GM20000 (cell line): ENCODE results near the gene MYF6.
"Not testable (repeated sequence)": the region's sequence is repeated elsewhere in the genome, so short reads cannot be mapped to it uniquely, and the experiment has no call there.

ENCODE experiments used
- DNase-seq: peaks from one replicate; pipeline ENCODE4 v3.0.0; 2012; ENCODE audit warnings: low spot score
- TF ChIP-seq, protein P1 (sequence below): IDR thresholded peaks from 2 replicates; pipeline ENCODE4 v1.5.1; 2012; ENCODE audit warnings: mild to moderate bottlenecking, control low read depth; ENCODE audit errors: extremely low read depth, missing control alignments

Gene MYF6

GRCh38 chr12:80707126-80707829 is at the start of gene MYF6:
TSS of gene MYF6 (plus strand) at chr12:80707634. CDS start at chr12:80707720, 86 bp downstream.
- TF ChIP-seq, protein P1, sequence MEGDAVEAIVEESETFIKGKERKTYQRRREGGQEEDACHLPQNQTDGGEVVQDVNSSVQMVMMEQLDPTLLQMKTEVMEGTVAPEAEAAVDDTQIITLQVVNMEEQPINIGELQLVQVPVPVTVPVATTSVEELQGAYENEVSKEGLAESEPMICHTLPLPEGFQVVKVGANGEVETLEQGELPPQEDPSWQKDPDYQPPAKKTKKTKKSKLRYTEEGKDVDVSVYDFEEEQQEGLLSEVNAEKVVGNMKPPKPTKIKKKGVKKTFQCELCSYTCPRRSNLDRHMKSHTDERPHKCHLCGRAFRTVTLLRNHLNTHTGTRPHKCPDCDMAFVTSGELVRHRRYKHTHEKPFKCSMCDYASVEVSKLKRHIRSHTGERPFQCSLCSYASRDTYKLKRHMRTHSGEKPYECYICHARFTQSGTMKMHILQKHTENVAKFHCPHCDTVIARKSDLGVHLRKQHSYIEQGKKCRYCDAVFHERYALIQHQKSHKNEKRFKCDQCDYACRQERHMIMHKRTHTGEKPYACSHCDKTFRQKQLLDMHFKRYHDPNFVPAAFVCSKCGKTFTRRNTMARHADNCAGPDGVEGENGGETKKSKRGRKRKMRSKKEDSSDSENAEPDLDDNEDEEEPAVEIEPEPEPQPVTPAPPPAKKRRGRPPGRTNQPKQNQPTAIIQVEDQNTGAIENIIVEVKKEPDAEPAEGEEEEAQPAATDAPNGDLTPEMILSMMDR: no peak
- DNase-seq: no peak

GRCh38 chr12:80659512-80660063 is 47.8 kb upstream of the MYF6 start:
- TF ChIP-seq, protein P1: no peak
- no peak for DNase-seq

DNA sequence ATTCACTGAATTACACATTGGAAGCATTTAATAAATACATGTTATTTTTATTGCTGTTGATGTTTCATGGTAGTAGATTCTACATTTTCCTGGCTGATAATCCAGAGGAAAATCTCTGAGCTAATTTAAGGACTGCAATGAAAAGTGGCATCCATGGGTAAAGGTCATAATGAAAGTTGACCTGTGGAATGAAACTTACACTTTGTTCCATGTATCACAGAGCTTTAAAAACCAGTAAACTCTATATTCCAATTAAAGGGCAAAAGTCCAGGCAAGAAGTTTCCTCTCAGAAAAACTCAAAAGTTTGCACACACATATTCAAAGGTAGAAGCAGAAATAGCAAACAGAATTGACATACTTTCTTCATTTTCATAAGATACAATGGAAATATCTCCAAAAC is 44.8 kb upstream of the MYF6 start:
- no peak for DNase-seq
- TF ChIP-seq, protein P1: no peak

DNA sequence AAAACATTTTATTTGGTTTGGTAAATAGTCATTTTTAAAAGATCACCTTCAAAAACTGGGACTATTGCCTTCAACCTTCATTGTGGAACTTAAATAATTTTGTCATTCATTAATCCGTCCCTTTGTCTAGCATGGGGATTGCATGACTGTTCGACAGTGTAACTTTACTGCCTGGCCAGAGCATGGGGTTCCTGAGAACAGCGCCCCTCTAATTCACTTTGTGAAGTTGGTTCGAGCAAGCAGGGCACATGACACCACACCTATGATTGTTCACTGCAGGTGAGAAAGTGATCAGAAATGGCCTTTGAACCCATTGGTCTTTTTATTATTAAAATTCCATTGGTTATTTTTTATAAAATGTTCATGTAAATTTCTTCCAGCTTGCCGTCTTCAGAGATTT is 37.2 kb upstream of the MYF6 start:
- TF ChIP-seq, protein P1: no peak
- no peak for DNase-seq

- not testable (repeated sequence) for DNase-seq
Observed at GRCh38 chr12:80676042-80676636, 31.3 kb upstream of the MYF6 start.

DNA sequence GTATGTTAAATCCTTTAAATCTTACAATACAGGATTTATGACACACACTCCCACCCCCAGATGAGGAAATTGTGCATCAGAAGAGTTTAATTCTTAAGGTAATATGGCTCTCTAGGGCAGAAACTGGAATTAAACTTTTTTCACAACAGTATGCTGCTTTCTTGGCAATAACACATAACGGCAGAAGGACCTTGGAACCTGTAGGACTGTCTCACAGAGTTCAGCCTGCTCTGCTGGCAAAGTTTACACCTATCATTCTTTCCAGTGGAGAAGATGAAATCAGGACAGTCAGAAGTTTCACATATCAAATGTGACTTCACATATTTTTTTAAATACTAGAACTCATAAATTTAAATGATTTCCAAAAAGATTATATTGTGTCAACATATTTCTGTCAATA is 30.6 kb upstream of the MYF6 start:
- TF ChIP-seq, protein P1: no peak

DNA sequence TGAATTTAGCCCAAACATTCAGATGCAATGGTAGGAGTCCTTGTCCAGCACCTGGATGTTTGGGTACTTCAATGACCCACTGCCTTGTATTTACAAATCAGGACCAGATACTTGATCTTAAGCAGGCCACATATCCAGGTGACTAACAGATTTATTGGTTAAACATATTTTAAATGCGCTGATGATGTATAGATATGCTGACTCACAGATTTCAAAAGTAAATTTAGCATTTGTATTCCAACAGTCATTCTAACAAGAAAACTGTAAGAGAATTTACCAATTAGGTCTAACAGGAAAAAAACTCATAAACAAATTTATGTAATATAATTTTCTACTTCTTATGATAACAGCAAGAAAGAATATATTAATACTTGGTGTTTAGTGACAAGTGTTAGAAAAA is 29.4 kb upstream of the MYF6 start:
- TF ChIP-seq, protein P1: no peak
- DNase-seq: no peak

More for the DNA sequence above, 30.6 kb upstream of the MYF6 start:
- no peak for DNase-seq
